Activated CD4-positive, alpha-beta T cell treated with anti-CD3 and anti-CD28 coated beads, Interleukin-2, amount 50 U/mL, for 24 hours (primary cell): ENCODE data around the gene ZNF865.

Experiments
- DNase-seq, 2 donors: peaks; one replicate each; pipeline ENCODE4 v3.0.0-alpha.2; 2020; ENCODE audit warnings: low read depth in 1 of 2, low spot score in 1 of 2

Gene ZNF865

GRCh38 chr19:55623130-55623529 is 17.7 kb downstream of the ZNF865 start:
- DNase-seq = no peak

GRCh38 chr19:55623561-55623960 is 18.1 kb downstream of the ZNF865 start:
- no peak for DNase-seq

GRCh38 chr19:55624109-55625003 is 18.9 kb downstream of the ZNF865 start, which contains the start of gene ZNF784:
TSS of gene ZNF784 (minus strand) at chr19:55624566. CDS start at chr19:55624561, 5 bp downstream.
- DNase-seq = peak; percentile 87 to 90

- DNase-seq = no peak
Observed at GRCh38 chr19:55625004-55625326, 19.5 kb downstream of the ZNF865 start.

GRCh38 chr19:55626350-55626749 is 20.9 kb downstream of the ZNF865 start:
- peak in 1 of 2 donors; percentile 61 for DNase-seq

- DNase-seq = peak; percentile 63 to 91
Observed at GRCh38 chr19:55632463-55632834, 27.0 kb downstream of the ZNF865 start.

- no peak for DNase-seq
Observed at GRCh38 chr19:55633861-55634260, 28.4 kb downstream of the ZNF865 start.

GRCh38 chr19:55635334-55635717 is 29.9 kb downstream of the ZNF865 start:
- DNase-seq = no peak

- no peak for DNase-seq
Observed at GRCh38 chr19:55635856-55636440, 30.5 kb downstream of the ZNF865 start.

- no peak for DNase-seq
Observed at GRCh38 chr19:55636723-55637122, 31.3 kb downstream of the ZNF865 start.

- DNase-seq = no peak
Observed at GRCh38 chr19:55637534-55637933, 32.1 kb downstream of the ZNF865 start.

- DNase-seq = peak in 1 of 2 donors; percentile 51
Observed at GRCh38 chr19:55638864-55639359, 33.5 kb downstream of the ZNF865 start.

GRCh38 chr19:55640043-55640576 is 34.7 kb downstream of the ZNF865 start:
- peak; percentile 47 for DNase-seq

- DNase-seq = peak; percentile 47 to 51
Observed at GRCh38 chr19:55640577-55641425, 35.4 kb downstream of the ZNF865 start, which contains the start of gene ZNF580. TSS of gene ZNF580 (plus strand) at chr19:55641002. CDS start at chr19:55642509, 1,507 bp downstream.

- DNase-seq = no peak
Observed at GRCh38 chr19:55641426-55642152, 36.1 kb downstream of the ZNF865 start.

GRCh38 chr19:55642153-55643002 is 36.9 kb downstream of the ZNF865 start:
- no peak for DNase-seq

GRCh38 chr19:55643003-55643886 is 37.8 kb downstream of the ZNF865 start, which contains the start of gene ZNF581:
TSS of gene ZNF581 (plus strand) at chr19:55643649. CDS start at chr19:55644572, 923 bp downstream.
- peak; percentile 70 to 80 for DNase-seq

- DNase-seq = no peak
Observed at GRCh38 chr19:55643887-55644176, 38.4 kb downstream of the ZNF865 start.
